Measurements from ENCODE around the gene MMP14.
"Not testable (repeated sequence)": the region's sequence is repeated elsewhere in the genome, so short reads cannot be mapped to it uniquely, and the experiment has no call there.

The MMP14 gene

GRCh38 chr14:22836301-22837113, at the start of gene MMP14:
MMP14 (plus strand) TSS chr14:22836585; CDS start chr14:22836818, 233 bp downstream.
- in situ Hi-C loops (cut with MboI; ENCODE audit: low sequenced_read_pairs), result no loop called here

- in situ Hi-C loops (cut with MboI; ENCODE audit: low sequenced_read_pairs), result no loop called here
Observed at GRCh38 chr14:22786685-22787084, 49.7 kb upstream of the MMP14 start.

- in situ Hi-C loops (cut with MboI; ENCODE audit: low sequenced_read_pairs), result no loop called here
Observed at GRCh38 chr14:22791301-22791700, 45.1 kb upstream of the MMP14 start.

- in situ Hi-C loops (cut with MboI; ENCODE audit: low sequenced_read_pairs), result no loop called here
Observed at GRCh38 chr14:22792158-22792557, 44.2 kb upstream of the MMP14 start.

- in situ Hi-C loops (cut with MboI; ENCODE audit: low sequenced_read_pairs), result not testable (repeated sequence)
Observed at GRCh38 chr14:22793550-22793949, 42.8 kb upstream of the MMP14 start.

GRCh38 chr14:22793976-22794375, 42.4 kb upstream of the MMP14 start:
- in situ Hi-C loops (cut with MboI; ENCODE audit: low sequenced_read_pairs), result no loop called here

GRCh38 chr14:22794551-22794951, 41.8 kb upstream of the MMP14 start:
- in situ Hi-C loops (cut with MboI; ENCODE audit: low sequenced_read_pairs), result no loop called here

- in situ Hi-C loops (cut with MboI; ENCODE audit: low sequenced_read_pairs), result no loop called here
Observed at GRCh38 chr14:22796087-22796707, 40.2 kb upstream of the MMP14 start.

- in situ Hi-C loops (cut with MboI; ENCODE audit: low sequenced_read_pairs), result no loop called here
Observed at GRCh38 chr14:22797017-22797917, 39.1 kb upstream of the MMP14 start.

GRCh38 chr14:22798528-22798927, 37.9 kb upstream of the MMP14 start:
- in situ Hi-C loops (cut with MboI; ENCODE audit: low sequenced_read_pairs), result no loop called here

- in situ Hi-C loops (cut with MboI; ENCODE audit: low sequenced_read_pairs), result no loop called here
Observed at GRCh38 chr14:22800346-22800745, 36.0 kb upstream of the MMP14 start.

- in situ Hi-C loops (cut with MboI; ENCODE audit: low sequenced_read_pairs), result no loop called here
Observed at GRCh38 chr14:22801716-22802115, 34.7 kb upstream of the MMP14 start.

GRCh38 chr14:22802860-22803686, 33.3 kb upstream of the MMP14 start:
- in situ Hi-C loops (cut with MboI; ENCODE audit: low sequenced_read_pairs), result no loop called here

- in situ Hi-C loops (cut with MboI; ENCODE audit: low sequenced_read_pairs), result no loop called here
Observed at GRCh38 chr14:22803687-22803974, 32.8 kb upstream of the MMP14 start.

- in situ Hi-C loops (cut with MboI; ENCODE audit: low sequenced_read_pairs), result not testable (repeated sequence)
Observed at GRCh38 chr14:22805235-22805634, 31.1 kb upstream of the MMP14 start.

- in situ Hi-C loops (cut with MboI; ENCODE audit: low sequenced_read_pairs), result no loop called here
Observed at GRCh38 chr14:22807432-22808087, 28.8 kb upstream of the MMP14 start.

- in situ Hi-C loops (cut with MboI; ENCODE audit: low sequenced_read_pairs), result no loop called here
Observed at GRCh38 chr14:22808388-22809209, 27.8 kb upstream of the MMP14 start.

- in situ Hi-C loops (cut with MboI; ENCODE audit: low sequenced_read_pairs), result no loop called here
Observed at GRCh38 chr14:22811722-22812121, 24.7 kb upstream of the MMP14 start.

GRCh38 chr14:22812744-22813143, 23.6 kb upstream of the MMP14 start:
- in situ Hi-C loops (cut with MboI; ENCODE audit: low sequenced_read_pairs), result no loop called here
